ENCODE data around the gene SORCS2.

Gene SORCS2

DNA sequence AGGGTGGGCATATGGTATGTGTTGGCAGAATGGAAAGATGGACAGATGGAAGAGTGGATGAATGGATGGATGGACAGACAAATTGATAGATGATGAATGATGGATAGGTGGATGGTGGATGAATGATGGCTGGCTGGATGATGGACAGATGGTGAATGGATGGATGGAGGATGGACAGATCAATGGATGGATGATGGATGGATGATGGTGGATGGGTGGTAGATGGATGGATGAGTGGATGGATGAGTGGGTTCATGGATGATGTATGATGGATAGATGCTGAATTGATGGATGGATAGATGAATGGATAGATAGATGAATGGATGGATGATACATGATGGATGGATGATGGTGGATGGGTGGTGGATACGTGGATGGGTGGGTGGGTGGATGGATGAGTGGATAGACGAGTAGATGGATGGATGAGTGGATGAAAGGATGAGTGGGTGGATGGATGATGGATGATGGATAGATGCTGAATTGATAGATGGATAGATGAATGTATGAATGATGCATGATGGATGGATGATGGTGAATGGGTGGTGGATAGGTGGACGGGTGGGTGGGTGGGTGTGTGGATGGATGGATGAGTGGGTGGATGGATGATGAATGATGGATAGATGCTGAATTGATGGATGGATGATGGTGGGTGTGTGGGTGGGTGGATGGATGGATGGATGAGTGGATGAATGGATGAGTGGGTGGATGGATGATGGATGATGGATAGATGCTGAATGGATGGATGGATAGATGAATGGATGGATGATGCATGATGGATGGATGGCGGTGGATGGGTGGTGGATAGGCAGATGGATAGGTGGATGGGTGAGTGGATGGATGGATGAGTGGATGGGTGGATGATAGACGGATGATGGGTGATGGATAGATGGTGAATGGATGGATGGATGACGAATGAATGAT is 497.7 kb downstream of the SORCS2 start:
- DNase-seq (ENCODE audit: low read depth in 2 of 2), result no peak

DNA sequence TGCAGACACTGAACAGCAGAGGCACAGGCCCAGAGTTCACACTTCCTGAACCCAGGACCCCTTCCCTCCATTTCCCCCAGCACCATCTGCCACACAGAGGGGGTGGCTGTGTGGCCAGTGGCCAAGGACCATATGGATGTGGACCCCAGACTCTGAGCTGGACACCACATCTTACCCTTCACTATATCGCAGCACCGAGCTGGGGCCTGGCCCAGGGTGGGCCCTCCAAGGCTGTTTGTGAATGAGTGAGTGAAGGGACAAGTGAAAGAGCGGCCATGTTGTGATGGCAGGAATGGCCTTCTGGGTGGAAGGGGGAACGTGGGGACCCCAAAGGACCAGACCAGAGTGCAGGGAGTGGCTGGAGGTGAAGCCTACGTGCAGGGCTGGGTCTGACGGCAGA is 498.7 kb downstream of the SORCS2 start:
- no peak for DNase-seq (ENCODE audit: low read depth in 2 of 2)

DNA sequence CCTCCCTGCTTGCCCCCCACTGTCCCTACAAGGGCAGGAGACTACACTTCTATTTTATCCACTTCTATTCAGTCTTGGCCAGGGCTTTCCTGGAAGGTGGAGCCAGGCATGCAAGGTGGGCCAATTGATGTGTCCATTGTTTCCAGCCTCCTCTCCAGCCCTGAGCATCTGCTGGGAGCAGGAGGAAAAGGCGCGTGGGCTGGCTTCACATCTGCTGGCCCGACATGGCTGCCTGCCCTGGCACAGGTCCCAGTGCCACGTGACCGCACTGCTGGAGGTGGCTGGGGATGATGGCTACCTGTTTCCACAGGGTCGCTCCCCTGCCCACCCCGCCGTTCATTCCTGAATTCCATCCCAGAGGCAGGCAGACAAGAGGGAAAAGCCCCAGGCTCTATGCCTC is 499.6 kb downstream of the SORCS2 start:
- no peak for DNase-seq (ENCODE audit: low read depth in 2 of 2)

DNA sequence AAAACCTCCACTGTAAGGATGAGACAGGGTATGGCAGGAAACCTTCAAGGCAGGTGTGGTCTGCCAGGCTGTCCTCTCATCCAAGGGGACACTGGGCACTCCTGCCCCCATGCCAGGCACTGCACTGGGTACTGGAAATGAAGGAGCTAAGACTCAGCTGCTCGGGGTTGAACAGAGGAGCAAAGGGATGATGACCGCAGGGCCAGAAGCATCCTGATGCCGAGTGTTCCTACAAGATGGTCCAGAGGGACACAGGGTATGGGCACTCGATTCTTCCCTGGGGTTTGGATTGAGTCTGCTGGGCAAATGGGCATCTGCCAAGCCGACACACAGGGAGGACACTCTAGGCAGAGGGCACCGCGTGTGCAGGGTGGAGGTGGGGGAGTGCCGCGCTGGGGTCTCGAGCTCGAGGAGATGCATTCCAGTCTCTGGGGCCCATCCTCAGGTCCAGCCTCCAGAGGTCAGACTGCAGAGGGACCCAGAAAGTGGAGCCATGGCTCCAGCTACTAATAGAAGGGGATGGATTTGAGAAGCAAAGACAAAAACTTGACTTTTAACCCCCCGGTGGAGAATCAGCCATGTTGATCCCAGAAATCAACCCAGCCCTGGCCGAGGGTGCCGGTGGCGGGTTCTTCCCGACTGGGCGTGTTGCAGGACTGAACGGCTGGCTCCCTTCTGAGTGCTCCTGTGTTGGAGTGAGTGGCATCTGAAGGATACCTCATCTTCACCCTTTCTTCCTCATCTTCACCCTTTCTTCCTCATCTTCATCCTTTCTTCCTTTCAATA is 500.3 kb downstream of the SORCS2 start:
- no peak for DNase-seq (ENCODE audit: low read depth in 2 of 2)

- no peak for DNase-seq (ENCODE audit: low read depth in 2 of 2)
These were observed 500.9 kb downstream of the SORCS2 start for GRCh38 chr4:7693237-7693608.

DNA sequence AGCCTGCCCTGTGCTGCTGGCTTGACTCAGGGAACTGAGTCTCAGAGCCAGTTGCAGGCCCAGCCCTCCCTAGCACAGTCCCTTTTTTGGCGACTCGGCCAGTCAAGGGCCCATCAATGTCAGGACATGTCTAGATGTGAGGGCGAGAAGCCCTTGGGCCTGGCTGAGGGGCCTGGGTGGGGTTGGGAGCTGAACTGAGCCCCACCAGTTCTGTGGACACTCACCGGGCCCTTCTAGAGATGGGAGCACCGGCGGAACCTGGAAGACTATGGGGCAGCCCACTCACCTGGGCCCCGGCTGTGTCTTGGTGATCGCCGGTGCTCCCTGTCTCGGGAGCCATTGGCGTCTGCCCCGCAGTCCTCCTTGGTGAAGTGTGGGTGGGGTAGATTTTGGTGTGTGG is 501.4 kb downstream of the SORCS2 start:
- no peak for DNase-seq (ENCODE audit: low read depth in 2 of 2)

- DNase-seq (ENCODE audit: low read depth in 2 of 2), result no peak
These were observed 502.0 kb downstream of the SORCS2 start for GRCh38 chr4:7694324-7694723.

DNA sequence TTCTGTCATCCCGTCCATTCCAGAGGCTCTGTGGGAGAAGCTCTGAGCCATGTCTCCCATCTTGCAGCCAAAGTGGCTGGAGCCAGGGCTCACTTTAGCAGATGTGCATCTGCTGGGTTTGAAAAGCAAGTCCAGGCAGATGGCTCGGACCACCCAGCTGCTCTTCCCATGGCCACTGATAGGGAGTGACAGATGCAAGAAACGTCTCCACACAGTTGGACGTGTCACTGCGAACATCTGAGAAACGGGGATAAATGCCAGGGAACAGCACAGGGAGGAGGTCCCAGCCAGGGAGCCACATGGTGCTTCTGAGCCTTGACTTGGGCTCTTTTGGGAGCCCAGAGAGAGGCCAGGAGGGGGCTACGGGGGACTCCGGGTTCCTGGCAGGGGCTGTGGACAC is 505.0 kb downstream of the SORCS2 start:
- no peak for DNase-seq (ENCODE audit: low read depth in 2 of 2)

- DNase-seq (ENCODE audit: low read depth in 2 of 2), result no peak
These were observed 505.5 kb downstream of the SORCS2 start for GRCh38 chr4:7697821-7698220.

DNA sequence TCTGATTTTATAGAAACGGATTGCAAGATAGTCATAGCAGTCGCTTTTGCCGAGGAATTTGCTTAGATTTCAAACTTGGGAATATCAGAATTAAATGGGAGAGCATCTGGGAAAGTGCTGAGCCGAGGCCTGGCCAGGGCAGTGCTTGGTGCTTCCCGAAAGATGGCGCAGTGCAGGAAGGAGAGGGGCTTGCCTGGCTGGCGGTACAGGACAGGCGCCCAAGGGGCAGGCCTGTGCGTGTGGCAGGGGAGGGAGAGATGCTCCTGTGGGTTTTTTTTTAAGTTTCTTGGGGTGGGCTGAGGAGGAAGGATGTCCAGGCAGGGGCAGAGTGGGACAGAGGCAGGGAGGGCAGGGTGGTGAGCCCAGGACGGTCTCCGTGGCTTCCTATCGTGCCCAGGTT is 506.2 kb downstream of the SORCS2 start:
- DNase-seq (ENCODE audit: low read depth in 2 of 2), result no peak

- no peak for DNase-seq (ENCODE audit: low read depth in 2 of 2)
These were observed 506.7 kb downstream of the SORCS2 start for GRCh38 chr4:7699031-7699430.

- DNase-seq (ENCODE audit: low read depth in 2 of 2), result no peak
These were observed 507.5 kb downstream of the SORCS2 start for GRCh38 chr4:7699825-7700224.

DNA sequence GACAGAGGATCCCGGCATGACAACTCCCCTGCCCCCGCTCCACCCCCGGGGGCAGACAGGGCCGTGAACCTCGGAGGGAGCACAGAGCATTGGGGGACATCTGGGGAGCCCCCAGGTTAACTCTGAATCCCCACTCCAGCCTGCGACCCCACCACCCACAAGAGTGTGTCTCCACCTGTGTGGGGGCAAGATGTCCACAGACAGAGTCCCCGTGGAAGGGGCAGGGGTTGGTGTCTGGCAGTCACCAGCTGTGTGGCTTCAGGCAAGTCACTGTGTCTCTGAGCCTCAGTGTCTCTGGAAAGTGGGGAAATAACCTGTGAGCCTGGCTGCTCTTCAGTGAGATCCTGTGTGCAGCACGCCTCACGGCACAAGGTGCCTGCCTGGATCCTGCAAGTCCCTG is 508.3 kb downstream of the SORCS2 start:
- DNase-seq (ENCODE audit: low read depth in 2 of 2), result no peak

- DNase-seq (ENCODE audit: low read depth in 2 of 2), result no peak
These were observed 509.7 kb downstream of the SORCS2 start for GRCh38 chr4:7701866-7702649.

GRCh38 chr4:7703688-7704087 is 511.4 kb downstream of the SORCS2 start:
- no peak for DNase-seq (ENCODE audit: low read depth in 2 of 2)

- no peak for DNase-seq (ENCODE audit: low read depth in 2 of 2)
These were observed 511.8 kb downstream of the SORCS2 start for GRCh38 chr4:7704091-7704490.

DNA sequence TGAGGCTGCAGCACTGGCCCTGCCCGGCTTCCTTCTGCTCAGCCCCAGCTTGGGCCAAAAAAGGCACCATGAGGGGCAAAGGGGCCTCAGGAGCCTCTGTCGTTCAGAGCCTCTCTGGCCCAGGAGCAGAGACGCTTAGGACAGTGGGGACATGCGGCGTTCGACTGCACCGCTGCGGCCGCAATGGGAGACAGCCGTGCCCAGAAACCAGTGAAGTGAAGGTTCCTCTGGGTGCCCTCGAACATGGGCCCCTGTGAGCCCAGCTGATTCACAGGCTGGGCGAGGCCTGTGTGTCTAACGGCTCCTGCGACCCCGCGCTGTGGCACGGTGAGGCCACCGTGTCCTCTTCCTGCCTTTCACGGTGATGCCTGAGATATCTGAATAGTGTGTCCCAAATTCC is 512.3 kb downstream of the SORCS2 start:
- no peak for DNase-seq (ENCODE audit: low read depth in 2 of 2)

- no peak for DNase-seq (ENCODE audit: low read depth in 2 of 2)
These were observed 512.7 kb downstream of the SORCS2 start for GRCh38 chr4:7705062-7705461.

- no peak for DNase-seq (ENCODE audit: low read depth in 2 of 2)
These were observed 513.3 kb downstream of the SORCS2 start for GRCh38 chr4:7705593-7705992.

DNA sequence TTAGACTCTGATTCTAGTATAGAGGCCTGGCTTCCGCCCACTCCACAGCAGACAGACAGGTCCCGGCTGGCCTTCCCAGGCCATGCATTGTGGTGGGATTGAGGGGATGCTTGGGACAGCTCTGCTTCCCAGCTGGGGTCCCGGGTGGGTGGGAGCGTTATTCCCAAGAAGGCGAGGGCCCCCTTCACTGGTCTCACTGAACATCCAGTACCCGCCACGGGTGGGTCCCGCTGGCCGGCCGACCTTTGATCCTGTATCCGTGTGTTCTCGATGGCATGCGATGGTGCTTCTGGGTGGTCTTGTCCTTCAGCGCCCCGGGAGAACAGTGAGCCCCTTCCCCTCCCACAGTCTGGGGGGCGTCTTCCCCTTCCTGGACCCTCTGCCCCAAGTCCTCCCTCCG is 515.9 kb downstream of the SORCS2 start:
- DNase-seq (ENCODE audit: low read depth in 2 of 2), result no peak

GRCh38 chr4:7708981-7709380 is 516.6 kb downstream of the SORCS2 start:
- DNase-seq (ENCODE audit: low read depth in 2 of 2), result no peak

GRCh38 chr4:7709431-7709830 is 517.1 kb downstream of the SORCS2 start:
- DNase-seq (ENCODE audit: low read depth in 2 of 2), result no peak

All from stimulated activated CD8-positive, alpha-beta memory T cell treated with anti-CD3 and anti-CD28 coated beads, Interleukin-2, amount 100 ng/mL, for 48 hours (primary cell).